OCI-LY3 (cell line): ENCODE measurements around the gene DIS3L.

Experiments
- EZH2phosphoT487 ChIP-seq: fragments of 200-600 bp; shearing (Covaris generic); IDR thresholded peaks from 2 replicates; pipeline ENCODE4 v1.6.1; 2018; ENCODE audit warnings: antibody characterized with exemption, mixed run types, low read depth
- TF ChIP-seq, protein P1 (sequence below): fragments of 200-600, 300-600 bp; sonication (generic); IDR thresholded peaks from 2 replicates; pipeline ENCODE4 v1.5.1; 2014; ENCODE audit warnings: antibody characterized with exemption, low read length, low read depth

DNA sequence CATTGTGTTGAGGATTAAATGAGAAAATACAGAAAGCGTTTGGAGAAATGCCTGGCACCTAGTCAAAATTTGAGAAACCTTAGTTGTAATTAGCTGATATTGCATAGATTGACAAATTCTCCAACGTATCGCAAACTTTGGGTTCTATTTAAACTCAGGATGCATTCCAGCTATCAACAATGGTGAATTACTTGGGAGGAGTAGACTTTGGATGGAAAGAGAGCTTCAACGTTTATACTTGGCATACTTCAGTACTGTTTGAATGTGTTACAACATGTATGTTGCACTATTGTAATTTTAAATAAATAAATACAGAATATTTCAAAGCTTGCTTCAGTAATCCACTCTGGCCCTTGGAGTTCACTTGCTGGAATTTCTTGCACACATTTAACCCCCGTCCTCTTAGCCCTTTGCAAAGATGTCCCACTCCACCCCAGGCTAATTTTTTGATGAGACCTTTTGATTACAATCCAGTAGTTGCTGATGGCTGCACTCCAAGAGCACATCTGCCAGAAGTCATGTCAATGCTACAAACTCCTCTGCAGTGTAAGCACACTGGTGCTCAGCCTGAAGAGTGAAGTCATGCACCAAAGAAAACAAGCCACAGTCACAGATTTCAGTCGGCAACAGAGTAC is 4.7 kb upstream of the DIS3L start:
- TF ChIP-seq, protein P1, sequence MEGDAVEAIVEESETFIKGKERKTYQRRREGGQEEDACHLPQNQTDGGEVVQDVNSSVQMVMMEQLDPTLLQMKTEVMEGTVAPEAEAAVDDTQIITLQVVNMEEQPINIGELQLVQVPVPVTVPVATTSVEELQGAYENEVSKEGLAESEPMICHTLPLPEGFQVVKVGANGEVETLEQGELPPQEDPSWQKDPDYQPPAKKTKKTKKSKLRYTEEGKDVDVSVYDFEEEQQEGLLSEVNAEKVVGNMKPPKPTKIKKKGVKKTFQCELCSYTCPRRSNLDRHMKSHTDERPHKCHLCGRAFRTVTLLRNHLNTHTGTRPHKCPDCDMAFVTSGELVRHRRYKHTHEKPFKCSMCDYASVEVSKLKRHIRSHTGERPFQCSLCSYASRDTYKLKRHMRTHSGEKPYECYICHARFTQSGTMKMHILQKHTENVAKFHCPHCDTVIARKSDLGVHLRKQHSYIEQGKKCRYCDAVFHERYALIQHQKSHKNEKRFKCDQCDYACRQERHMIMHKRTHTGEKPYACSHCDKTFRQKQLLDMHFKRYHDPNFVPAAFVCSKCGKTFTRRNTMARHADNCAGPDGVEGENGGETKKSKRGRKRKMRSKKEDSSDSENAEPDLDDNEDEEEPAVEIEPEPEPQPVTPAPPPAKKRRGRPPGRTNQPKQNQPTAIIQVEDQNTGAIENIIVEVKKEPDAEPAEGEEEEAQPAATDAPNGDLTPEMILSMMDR: no peak
- TF ChIP-seq EZH2phosphoT487: no peak
